Mesenchymal stem cell (in vitro differentiated cells and primary cell): ENCODE measurements around the gene TMOD3.
A peak's percentile ranks its signal among the peaks of the same experiment; 100 is the strongest.

Experiments used
- DNase-seq: peaks from one replicate; pipeline ENCODE4 v3.0.0-alpha.2; 2013
- H2AFZ ChIP-seq: one replicate; pipeline ENCODE4 v1.6.1; 2013; ENCODE audit warnings: low read depth, mild to moderate bottlenecking, control low read depth, inconsistent platforms, low read length, moderate library complexity
- H2AK5ac ChIP-seq: 2 replicates; pipeline ENCODE4 v1.6.1; 2013; ENCODE audit warnings: low read length, moderate library complexity, mild to moderate bottlenecking, inconsistent platforms; ENCODE audit not compliant: severe bottlenecking
- H2BK120ac ChIP-seq: one replicate; pipeline ENCODE4 v1.6.1; 2013; ENCODE audit warnings: low read depth, mild to moderate bottlenecking, inconsistent platforms, low read length, moderate library complexity
- H2BK12ac ChIP-seq, 2 experiments: one replicate each; pipeline ENCODE4 v1.6.1; 2013; ENCODE audit warnings: inconsistent platforms in 2 of 2, low read length in 2 of 2, mild to moderate bottlenecking in 2 of 2, moderate library complexity in 2 of 2, control low read depth in 1 of 2
- H2BK15ac ChIP-seq: one replicate; pipeline ENCODE4 v1.6.1; 2013; ENCODE audit warnings: mild to moderate bottlenecking, low read depth, inconsistent platforms; ENCODE audit not compliant: poor library complexity, severe bottlenecking
- H2BK5ac ChIP-seq: 2 replicates; pipeline ENCODE4 v1.6.1; 2013; ENCODE audit warnings: low read depth, mild to moderate bottlenecking, low read length, control low read depth, inconsistent platforms; ENCODE audit not compliant: poor library complexity, severe bottlenecking
- H3K14ac ChIP-seq, 2 experiments: one replicate each; pipeline ENCODE4 v1.6.1; 2013; ENCODE audit warnings: inconsistent platforms in 2 of 2, low read length in 2 of 2, control low read depth in 1 of 2, mild to moderate bottlenecking in 1 of 2, moderate library complexity in 1 of 2
- H3K18ac ChIP-seq, 2 experiments: one replicate each; pipeline ENCODE4 v1.6.1; 2013; ENCODE audit warnings: inconsistent platforms in 2 of 2, low read length in 2 of 2, control low read depth in 1 of 2, low read depth in 1 of 2, mild to moderate bottlenecking in 1 of 2
- H3K23ac ChIP-seq, 2 experiments: one replicate each; pipeline ENCODE4 v1.6.1; 2013; ENCODE audit warnings: inconsistent platforms in 2 of 2, low read length in 2 of 2, mild to moderate bottlenecking in 2 of 2, moderate library complexity in 2 of 2, control low read depth in 1 of 2
- H3K27ac ChIP-seq: 2 replicates; pipeline ENCODE4 v1.5.1; 2013; ENCODE audit warnings: mild to moderate bottlenecking, moderate library complexity, low read length, control low read depth, inconsistent platforms; ENCODE audit not compliant: poor library complexity, severe bottlenecking
- H3K27me3 ChIP-seq, 2 experiments: 2 replicates each; pipeline versions ENCODE4 v1.6.1 to v1.7.0; 2013; ENCODE audit warnings: low read length in 2 of 2, mild to moderate bottlenecking in 2 of 2, moderate library complexity in 2 of 2, control low read depth in 1 of 2, inconsistent platforms in 1 of 2; ENCODE audit not compliant: control insufficient read depth in 1 of 2, insufficient read depth in 1 of 2
- H3K36me3 ChIP-seq, 2 experiments: 2 replicates each; pipeline versions ENCODE4 v1.6.1 to v1.7.0; 2013; ENCODE audit warnings: low read length in 2 of 2, control low read depth in 1 of 2, inconsistent platforms in 1 of 2, low read depth in 1 of 2, mild to moderate bottlenecking in 1 of 2; ENCODE audit not compliant: insufficient read depth in 2 of 2, control insufficient read depth in 1 of 2
- H3K4ac ChIP-seq, 2 experiments: one replicate each; pipeline ENCODE4 v1.6.1; 2013; ENCODE audit warnings: inconsistent platforms in 2 of 2, low read length in 2 of 2, mild to moderate bottlenecking in 2 of 2, moderate library complexity in 2 of 2, control low read depth in 1 of 2, low read depth in 1 of 2
- H3K4me1 ChIP-seq: 2 replicates; pipeline ENCODE4 v1.6.1; 2013; ENCODE audit warnings: low read depth, low read length, control low read depth; ENCODE audit not compliant: control insufficient read depth, insufficient read depth
- H3K4me2 ChIP-seq: 2 replicates; pipeline ENCODE4 v1.6.1; 2013; ENCODE audit warnings: low read length, mild to moderate bottlenecking, inconsistent platforms; ENCODE audit not compliant: poor library complexity, severe bottlenecking
- H3K4me3 ChIP-seq, 2 experiments: 2 replicates each; pipeline versions ENCODE4 v1.5.1 to v1.7.0; 2013; ENCODE audit warnings: low read length in 2 of 2, mild to moderate bottlenecking in 2 of 2, control low read depth in 1 of 2, low read depth in 1 of 2; ENCODE audit not compliant: insufficient read depth in 1 of 2
- H3K79me1 ChIP-seq: replicated peaks from 2 replicates; pipeline ENCODE4 v1.6.1; 2013; ENCODE audit warnings: mild to moderate bottlenecking, control low read depth, low read length, inconsistent platforms; ENCODE audit not compliant: poor library complexity, severe bottlenecking
- H3K9ac ChIP-seq: 2 replicates; pipeline ENCODE4 v1.7.0; 2013; ENCODE audit warnings: mild to moderate bottlenecking, low read length, moderate library complexity
- H3K9me3 ChIP-seq: 2 replicates; pipeline ENCODE4 v1.7.0; 2013; ENCODE audit warnings: mild to moderate bottlenecking, low read length; ENCODE audit not compliant: control insufficient read depth
- H4K8ac ChIP-seq: one replicate; pipeline ENCODE4 v1.6.1; 2013; ENCODE audit warnings: inconsistent platforms, mild to moderate bottlenecking, low read length, moderate library complexity
- H4K91ac ChIP-seq: one replicate; pipeline ENCODE4 v1.6.1; 2013; ENCODE audit warnings: mild to moderate bottlenecking, low read length, inconsistent platforms
- WGBS: methylation state at CpG from one replicate; pipeline ENCODE4 v1.1.7; 2013; ENCODE audit warnings: mixed read lengths; 5-methylcytosine and 5-hydroxymethylcytosine counted together

TMOD3 gene

DNA sequence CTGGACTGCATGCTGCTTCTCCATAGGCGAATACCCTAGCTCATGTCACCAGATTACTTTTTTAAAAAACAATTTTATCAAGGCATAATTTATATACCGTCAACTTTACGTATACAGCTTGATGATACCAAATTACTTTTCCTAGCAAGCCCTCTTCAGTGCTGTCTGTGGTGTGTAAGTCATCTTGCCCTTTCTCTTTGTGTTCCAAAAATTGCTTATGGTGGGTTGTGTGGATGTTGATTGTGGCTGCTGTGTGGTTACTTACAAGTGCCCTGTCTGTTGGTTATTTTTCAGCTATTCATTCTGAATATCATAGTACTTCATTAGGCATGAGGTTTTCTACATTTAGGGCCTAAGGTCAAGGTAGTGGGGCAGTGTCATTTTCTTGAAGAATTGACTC lies 12.8 kb downstream of the TMOD3 start:
- no peak for DNase-seq
- Histone ChIP-seq H3K18ac (no peak overlapping the region), H2BK12ac (no peak overlapping the region), H3K36me3 (no peaks in the 10 kb centered on the region), H3K4ac (no peak overlapping the region), H3K14ac (no peak overlapping the region), H3K27me3 (no peaks in the 10 kb centered on the region), H3K4me3 (no peak overlapping the region), H4K8ac (no peak overlapping the region), H2BK5ac (no peak overlapping the region), H4K91ac (no peak overlapping the region), H3K27ac (no peak overlapping the region), H3K4me2 (no peak overlapping the region), H2BK120ac (no peak overlapping the region), H3K9me3 (no peaks in the 10 kb centered on the region), H2BK15ac (no peak overlapping the region), H2AK5ac (no peak overlapping the region), H3K9ac (no peak overlapping the region), H2AFZ (no peak overlapping the region), H3K4me1 (peaks cover 14% of the 10 kb centered on the region), H3K79me1 (peaks cover 3% of the 10 kb centered on the region), H3K23ac (no peak overlapping the region)
- WGBS = 100% methylated on average over 1 of the region's 3 CpGs

DNA sequence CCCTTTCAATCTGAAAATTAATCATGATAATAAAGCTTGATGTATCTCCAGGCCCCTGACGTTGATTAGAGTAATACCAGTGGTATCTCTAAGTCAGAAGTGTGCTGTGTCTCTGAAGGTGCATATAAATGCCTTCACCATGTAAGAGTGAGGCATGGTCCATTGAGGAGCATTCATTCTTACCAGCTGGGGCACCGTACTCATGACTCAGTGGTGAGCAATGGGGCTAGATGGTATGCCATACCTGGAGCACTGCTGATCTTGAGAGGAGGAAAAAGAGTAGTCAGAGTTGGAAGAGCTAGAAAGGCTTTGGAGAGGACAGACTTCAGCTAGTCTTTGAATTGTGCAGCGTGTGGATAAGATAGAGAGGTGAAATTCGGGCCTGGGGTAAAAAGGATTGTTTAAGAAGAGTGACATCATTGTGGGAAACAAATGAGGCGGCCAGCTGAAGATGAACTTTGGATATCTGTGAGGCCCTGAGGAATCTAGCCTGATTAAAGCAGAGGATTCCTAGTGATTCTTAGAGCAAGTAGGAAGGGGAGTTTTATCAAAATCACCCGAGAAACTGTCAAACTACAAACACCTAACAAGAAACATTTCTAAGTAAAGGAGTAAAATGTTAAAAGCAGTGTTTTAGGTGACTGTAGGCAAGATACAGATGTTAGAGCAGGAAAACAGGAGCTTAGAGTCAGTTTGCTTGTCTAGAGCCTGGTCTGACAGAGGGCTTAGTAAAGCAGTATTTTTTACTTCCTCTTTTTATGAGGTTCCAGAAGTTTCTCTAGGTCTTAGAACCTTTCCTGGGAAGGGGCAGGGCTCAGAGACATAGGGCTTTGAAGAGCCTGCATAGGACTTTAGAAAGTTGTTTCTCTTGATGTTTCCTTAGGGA lies 13.6 kb downstream of the TMOD3 start:
- peak overlapping the region; percentile 53 for H3K9ac ChIP-seq
- peak overlapping the region; percentile 30 for H3K27ac ChIP-seq
- no peak overlapping the region for H2BK12ac ChIP-seq
- H2BK120ac ChIP-seq = no peak overlapping the region
- H3K14ac ChIP-seq = peak overlapping the region in 1 of 2 experiments; percentile 97
- 71% methylated on average over 5 of the region's 6 CpGs for WGBS
- peak overlapping the region; percentile 75 for H2AK5ac ChIP-seq
- H3K4me1 ChIP-seq = peaks cover 9% of the 10 kb centered on the region
- no peak overlapping the region for H3K4me3 ChIP-seq
- no peaks in the 10 kb centered on the region for H3K36me3 ChIP-seq
- no peaks in the 10 kb centered on the region for H3K27me3 ChIP-seq
- H2BK15ac ChIP-seq = no peak overlapping the region
- no peak overlapping the region for H2AFZ ChIP-seq
- no peak overlapping the region for H3K4me2 ChIP-seq
- no peaks in the 10 kb centered on the region for H3K9me3 ChIP-seq
- peak overlapping the region in 1 of 2 experiments; percentile 21 for H3K18ac ChIP-seq
- no peak overlapping the region for H4K8ac ChIP-seq
- no peak overlapping the region for H3K4ac ChIP-seq
- DNase-seq = peak; percentile 33
- H3K79me1 ChIP-seq = no peaks in the 10 kb centered on the region
- peak overlapping the region in 1 of 2 experiments; percentile 83 for H3K23ac ChIP-seq
- H4K91ac ChIP-seq = no peak overlapping the region
- H2BK5ac ChIP-seq = no peak overlapping the region

DNA sequence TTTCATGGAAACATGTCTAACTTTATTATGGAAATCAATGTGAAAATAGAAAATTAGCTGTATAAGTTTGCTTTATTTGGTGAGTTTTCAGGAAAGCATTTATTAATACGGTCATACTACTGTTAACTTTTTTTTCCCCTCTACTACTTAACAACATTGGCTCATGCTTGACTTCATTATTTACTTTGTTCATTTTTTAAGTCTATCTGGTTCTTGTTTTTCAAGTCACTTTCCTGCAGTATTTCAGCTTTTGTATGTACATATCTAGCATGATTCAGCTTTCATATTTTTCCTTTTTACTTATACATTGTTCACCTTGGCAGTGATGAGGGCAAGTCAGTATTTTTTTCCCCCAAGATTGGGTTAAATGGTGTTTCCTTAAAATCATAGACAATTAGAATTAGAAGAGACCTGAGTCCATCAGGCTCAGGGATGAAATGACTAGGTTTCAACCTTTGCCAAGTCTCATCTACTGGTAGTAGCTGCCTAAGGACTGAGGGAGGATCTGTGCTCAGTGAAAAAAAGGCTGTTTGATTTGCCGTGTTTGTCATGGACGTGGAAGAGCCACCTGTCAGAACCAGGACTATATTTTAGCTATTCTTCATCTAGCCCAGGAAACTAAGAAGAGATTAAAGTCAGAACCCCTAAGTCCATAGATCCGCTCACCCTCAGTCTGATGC lies 15.4 kb downstream of the TMOD3 start:
- no peak overlapping the region for H3K9ac ChIP-seq
- H2BK120ac ChIP-seq = no peak overlapping the region
- no peak overlapping the region for H2BK12ac ChIP-seq
- no peak for DNase-seq
- no peak overlapping the region for H3K4me2 ChIP-seq
- no peak overlapping the region for H4K91ac ChIP-seq
- no peak overlapping the region for H2AFZ ChIP-seq
- H3K36me3 ChIP-seq = no peaks in the 10 kb centered on the region
- no peak overlapping the region for H4K8ac ChIP-seq
- H2BK5ac ChIP-seq = no peak overlapping the region
- H3K4ac ChIP-seq = no peak overlapping the region
- peaks cover 8% of the 10 kb centered on the region for H3K4me1 ChIP-seq
- 96% methylated on average over 4 of the region's 4 CpGs for WGBS
- no peaks in the 10 kb centered on the region for H3K27me3 ChIP-seq
- peak overlapping the region; percentile 48 for H3K27ac ChIP-seq
- no peak overlapping the region for H3K14ac ChIP-seq
- no peak overlapping the region for H3K18ac ChIP-seq
- peak overlapping the region; percentile 11 for H2AK5ac ChIP-seq
- H3K9me3 ChIP-seq = no peaks in the 10 kb centered on the region
- no peak overlapping the region for H2BK15ac ChIP-seq
- H3K79me1 ChIP-seq = peaks cover 5% of the 10 kb centered on the region
- H3K23ac ChIP-seq = no peak overlapping the region
- no peak overlapping the region for H3K4me3 ChIP-seq

DNA sequence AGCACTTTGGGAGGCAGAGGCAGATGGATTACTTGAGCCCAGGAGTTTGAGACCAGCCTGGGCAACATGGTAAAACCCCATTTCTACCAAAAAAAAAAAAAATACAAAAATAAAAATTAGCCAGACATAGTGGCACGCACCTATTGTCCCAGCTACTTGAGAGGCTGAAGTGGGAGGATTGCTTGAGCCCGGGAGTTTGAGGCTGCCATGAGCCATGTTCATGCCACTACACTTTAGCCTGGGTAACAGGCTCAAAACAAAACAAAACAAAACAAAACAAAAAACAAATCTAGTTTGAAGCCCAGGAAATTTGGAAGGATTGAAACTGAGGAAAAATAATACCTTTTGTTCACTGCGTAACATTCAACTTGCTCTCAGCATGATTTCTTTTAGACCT lies 16.6 kb downstream of the TMOD3 start:
- WGBS = 100% methylated on average over 1 of the region's 3 CpGs
- H4K91ac ChIP-seq = no peak overlapping the region

More for the DNA sequence above, 16.6 kb downstream of the TMOD3 start:
- Histone ChIP-seq H2AK5ac (no peak overlapping the region), H3K9me3 (no peaks in the 10 kb centered on the region), H4K8ac (no peak overlapping the region), H2BK15ac (no peak overlapping the region), H2BK120ac (no peak overlapping the region), H3K79me1 (peaks cover 5% of the 10 kb centered on the region), H3K4me2 (no peak overlapping the region), H3K9ac (peak overlapping the region; percentile 78), H2BK5ac (no peak overlapping the region), H3K4me3 (no peak overlapping the region), H3K14ac (no peak overlapping the region), H3K4ac (no peak overlapping the region), H3K36me3 (no peaks in the 10 kb centered on the region), H2BK12ac (no peak overlapping the region), H3K4me1 (peaks cover 8% of the 10 kb centered on the region), H3K18ac (no peak overlapping the region), H3K27me3 (no peaks in the 10 kb centered on the region), H2AFZ (no peak overlapping the region), H3K27ac (peak overlapping the region; percentile 91), H3K23ac (no peak overlapping the region)
- DNase-seq = no peak
